Type B pancreatic cell (in vitro differentiated cells): ENCODE results near the gene MID1IP1. TPM values are rescaled to one million over a fixed set of nuclear protein-coding genes. Genes with fewer than 3 reads are reported as not detected.

Experiments
- DNase-seq: peaks from one replicate; pipeline ENCODE4 v3.0.0; 2021; ENCODE audit warnings: mixed read lengths; ENCODE audit not compliant: unreplicated experiment; ENCODE audit errors: extremely low spot score
- H3K27ac Mint-ChIP-seq: 2 replicates; pipeline ENCODE4 v1.8.0; 2021; ENCODE audit warnings: mild to moderate bottlenecking, mixed read lengths
- H3K27me3 Mint-ChIP-seq: 2 replicates; pipeline ENCODE4 v1.8.0; 2021; ENCODE audit warnings: mixed read lengths
- H3K36me3 Mint-ChIP-seq: 2 replicates; pipeline ENCODE4 v1.8.0; 2021; ENCODE audit warnings: mixed read lengths
- H3K4me1 Mint-ChIP-seq: one replicate; pipeline ENCODE4 v1.8.0; 2021; ENCODE audit warnings: mixed read lengths; ENCODE audit not compliant: unreplicated experiment
- H3K4me3 Mint-ChIP-seq: 2 replicates; pipeline ENCODE4 v1.8.0; 2021; ENCODE audit warnings: mild to moderate bottlenecking, mixed read lengths
- H3K9me3 Mint-ChIP-seq: 2 replicates; pipeline ENCODE4 v1.8.0; 2021; ENCODE audit warnings: mixed read lengths
- CTCF ChIP-seq: fragments of 200-600 bp; sonication (generic); conservative IDR thresholded peaks from 2 replicates; pipeline ENCODE4 v1.5.0; 2021; ENCODE audit warnings: antibody characterized with exemption, mild to moderate bottlenecking
- total RNA-seq: library from RNA; stranded (reverse); gene quantifications from 2 replicates; pipeline ENCODE4 v1.2.1, GENCODE V29; 2021; ENCODE audit warnings: low replicate concordance

MID1IP1 gene
- total RNA-seq, 1 donor from 2014 or later: 40.4 TPM

GRCh38 chrX:38839944-38840343 lies 38.7 kb downstream of the MID1IP1 start:
- no peak for TF ChIP-seq CTCF
- no peaks in the 10 kb centered on the region for H3K4me1 Mint-ChIP-seq

GRCh38 chrX:38841750-38842149 lies 40.5 kb downstream of the MID1IP1 start:
- DNase-seq: no peak
- Mint-ChIP-seq H3K36me3 (no peaks in the 10 kb centered on the region), H3K9me3 (no peaks in the 10 kb centered on the region), H3K27me3 (no peaks in the 10 kb centered on the region), H3K27ac (no peak overlapping the region), H3K4me1 (no peaks in the 10 kb centered on the region), H3K4me3 (no peak overlapping the region)
- no peak for TF ChIP-seq CTCF

More at GRCh38 chrX:38839944-38840343, 38.7 kb downstream of the MID1IP1 start:
- H3K9me3 Mint-ChIP-seq: no peaks in the 10 kb centered on the region
- no peak overlapping the region for H3K27ac Mint-ChIP-seq
- no peak for DNase-seq
- no peak overlapping the region for H3K4me3 Mint-ChIP-seq
- no peaks in the 10 kb centered on the region for H3K27me3 Mint-ChIP-seq
- no peaks in the 10 kb centered on the region for H3K36me3 Mint-ChIP-seq

GRCh38 chrX:38845426-38845825 lies 44.2 kb downstream of the MID1IP1 start:
- no peak for DNase-seq
- no peaks in the 10 kb centered on the region for H3K9me3 Mint-ChIP-seq
- no peaks in the 10 kb centered on the region for H3K4me1 Mint-ChIP-seq
- H3K36me3 Mint-ChIP-seq: no peaks in the 10 kb centered on the region
- H3K27me3 Mint-ChIP-seq: no peaks in the 10 kb centered on the region
- TF ChIP-seq CTCF: no peak
- no peak overlapping the region for H3K4me3 Mint-ChIP-seq
- no peak overlapping the region for H3K27ac Mint-ChIP-seq

- H3K27me3 Mint-ChIP-seq: no peaks in the 10 kb centered on the region
- no peaks in the 10 kb centered on the region for H3K9me3 Mint-ChIP-seq
- H3K36me3 Mint-ChIP-seq: no peaks in the 10 kb centered on the region
- TF ChIP-seq CTCF: no peak
- no peak overlapping the region for H3K27ac Mint-ChIP-seq
- no peak for DNase-seq
- no peak overlapping the region for H3K4me3 Mint-ChIP-seq
- H3K4me1 Mint-ChIP-seq: no peaks in the 10 kb centered on the region
Measured at GRCh38 chrX:38847206-38847902, 46.1 kb downstream of the MID1IP1 start.

GRCh38 chrX:38847903-38848230 lies 46.6 kb downstream of the MID1IP1 start:
- Mint-ChIP-seq H3K4me3 (no peak overlapping the region), H3K9me3 (no peaks in the 10 kb centered on the region), H3K36me3 (no peaks in the 10 kb centered on the region), H3K4me1 (no peaks in the 10 kb centered on the region), H3K27ac (no peak overlapping the region), H3K27me3 (no peaks in the 10 kb centered on the region)
- DNase-seq: no peak
- no peak for TF ChIP-seq CTCF
